Memory B cell (primary cell): ENCODE measurements around the gene RNPEP.
"Not testable (repeated sequence)": the region's sequence is repeated elsewhere in the genome, so short reads cannot be mapped to it uniquely, and the experiment has no call there.

Source experiments
- ATAC-seq: fragments of 150-1000 bp; cut with Tn5 transposase; 2 replicates; pipeline ENCODE4 v1.10.0; 2021; ENCODE audit warnings: low read depth, mild to moderate bottlenecking, moderate library complexity
- DNase-seq, 2 donors: peaks; one replicate each; pipeline ENCODE4 v3.0.0; 2022; ENCODE audit warnings: low spot score in 2 of 2
- H3K27ac Mint-ChIP-seq: one replicate; pipeline ENCODE4 v1.8.0; 2022; ENCODE audit warnings: mild to moderate bottlenecking, moderate library complexity, mixed read lengths
- H3K27me3 Mint-ChIP-seq: one replicate; pipeline ENCODE4 v1.8.0; 2022; ENCODE audit warnings: mixed read lengths
- H3K36me3 Mint-ChIP-seq: one replicate; pipeline ENCODE4 v1.8.0; 2022; ENCODE audit warnings: mild to moderate bottlenecking, mixed read lengths
- H3K4me1 Mint-ChIP-seq: one replicate; pipeline ENCODE4 v1.8.0; 2022; ENCODE audit warnings: mixed read lengths
- H3K4me3 Mint-ChIP-seq: one replicate; pipeline ENCODE4 v1.8.0; 2022; ENCODE audit warnings: mild to moderate bottlenecking, moderate library complexity, mixed read lengths
- H3K9me3 Mint-ChIP-seq: one replicate; pipeline ENCODE4 v1.8.0; 2022; ENCODE audit warnings: mixed read lengths

The RNPEP gene

GRCh38 chr1:201982623-201983379, at the start of gene RNPEP:
Gene RNPEP (plus strand): TSS chr1:201982648. CDS start chr1:201982667, 19 bp downstream.
- Mint-ChIP-seq H3K27me3 (peaks cover 3% of the 10 kb centered on the region), H3K27ac (peak within 1 kb of the TSS; percentile 89), H3K36me3 (peaks cover 2% of the 10 kb centered on the region), H3K4me3 (peak within 1 kb of the TSS; percentile 96), H3K4me1 (peaks cover 19% of the 10 kb centered on the region), H3K9me3 (no peaks in the 10 kb centered on the region)
- peak; percentile 32 to 62 for DNase-seq
- ATAC-seq: peak; percentile 72

DNA sequence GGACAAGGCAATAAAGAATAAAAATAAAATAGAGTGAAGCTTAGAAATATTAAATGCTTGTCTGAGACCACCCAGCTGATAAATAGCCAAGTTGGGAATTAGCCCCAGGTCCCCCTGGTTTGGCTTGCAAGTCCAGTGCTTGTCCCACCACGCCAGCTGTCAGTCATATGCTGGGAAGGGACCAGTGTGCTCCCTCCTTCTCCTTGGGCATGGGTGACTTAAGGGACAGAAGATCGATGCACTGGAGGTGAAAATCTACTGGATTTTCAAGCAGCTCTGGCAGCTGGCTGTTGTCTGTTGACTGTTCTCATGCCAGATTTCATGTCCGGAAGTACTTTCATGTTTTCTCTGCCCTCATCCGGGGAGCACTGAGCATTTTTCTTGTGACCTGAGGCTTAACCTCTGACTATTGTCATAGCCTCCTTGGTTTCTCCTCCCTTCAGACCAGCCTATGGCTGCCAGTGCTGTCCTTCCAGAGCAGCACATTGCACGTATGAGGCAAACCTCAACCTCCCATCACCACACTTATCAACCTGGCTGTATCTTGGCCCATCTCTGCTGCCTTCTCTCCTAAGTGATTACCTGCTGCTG, 48.5 kb upstream of the RNPEP start:
- H3K4me1 Mint-ChIP-seq: no peaks in the 10 kb centered on the region
- no peak overlapping the region for H3K27ac Mint-ChIP-seq
- no peaks in the 10 kb centered on the region for H3K9me3 Mint-ChIP-seq
- ATAC-seq (no peak), DNase-seq (no peak)
- H3K4me3 Mint-ChIP-seq: no peak overlapping the region
- H3K36me3 Mint-ChIP-seq: no peaks in the 10 kb centered on the region
- peaks cover 5% of the 10 kb centered on the region for H3K27me3 Mint-ChIP-seq

- no peaks in the 10 kb centered on the region for H3K36me3 Mint-ChIP-seq
- H3K4me1 Mint-ChIP-seq: no peaks in the 10 kb centered on the region
- H3K27ac Mint-ChIP-seq: no peak overlapping the region
- H3K27me3 Mint-ChIP-seq: peaks cover 8% of the 10 kb centered on the region
- ATAC-seq (no peak), DNase-seq (no peak)
- H3K9me3 Mint-ChIP-seq: no peaks in the 10 kb centered on the region
- no peak overlapping the region for H3K4me3 Mint-ChIP-seq
Measured at GRCh38 chr1:201937624-201938213, 44.7 kb upstream of the RNPEP start.

DNA sequence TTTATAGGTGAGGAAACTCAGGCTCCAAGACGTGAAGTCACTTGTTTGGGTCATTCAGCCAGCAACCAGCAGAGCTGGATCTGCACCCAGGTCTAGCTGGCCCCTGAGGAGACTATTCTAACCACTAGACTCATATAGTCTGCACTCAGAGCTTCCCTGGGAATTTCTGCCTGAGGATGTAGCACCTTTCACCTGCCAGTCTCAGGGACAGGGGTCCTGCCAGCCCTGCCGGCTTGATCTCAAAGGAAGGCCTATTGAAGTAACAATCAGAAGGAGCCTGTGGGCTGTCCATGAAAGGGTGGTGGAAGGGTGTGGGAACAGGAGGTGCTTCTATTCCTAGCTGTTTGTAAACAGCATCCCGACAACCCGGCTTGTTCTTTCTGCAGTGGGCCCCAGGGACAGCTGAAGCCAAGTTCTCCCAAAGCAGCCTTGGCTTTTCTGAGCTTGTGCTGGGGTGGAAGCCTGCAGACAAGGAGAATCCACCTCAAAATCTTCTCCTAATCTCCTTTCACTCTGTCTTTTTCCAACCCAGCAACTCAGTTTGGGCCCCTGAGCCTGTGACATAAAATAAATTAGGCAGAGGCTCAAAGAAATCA, 43.9 kb upstream of the RNPEP start:
- Mint-ChIP-seq H3K4me1 (no peaks in the 10 kb centered on the region), H3K9me3 (no peaks in the 10 kb centered on the region), H3K4me3 (no peak overlapping the region), H3K27me3 (peaks cover 9% of the 10 kb centered on the region), H3K36me3 (no peaks in the 10 kb centered on the region), H3K27ac (no peak overlapping the region)
- DNase-seq (no peak), ATAC-seq (no peak)

DNA sequence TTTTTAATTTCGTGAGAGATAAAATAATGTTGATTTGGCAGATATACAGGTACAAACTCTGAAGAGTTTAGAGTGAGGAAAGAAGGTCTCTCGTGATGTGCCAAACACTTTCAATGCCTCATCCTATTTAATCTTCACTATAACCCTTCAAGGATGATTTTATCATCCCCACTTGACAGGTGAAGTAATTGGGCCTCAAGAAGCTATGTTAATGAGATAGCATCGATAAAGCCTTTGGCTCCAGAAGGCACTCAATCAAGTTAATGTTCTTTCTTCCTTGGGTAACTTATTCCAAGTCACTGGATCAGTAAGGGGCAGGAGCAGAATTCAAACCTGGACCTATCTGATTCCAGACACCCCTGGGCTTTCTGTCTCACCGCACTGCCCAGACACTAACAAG, 43.3 kb upstream of the RNPEP start:
- Mint-ChIP-seq H3K4me3 (no peak overlapping the region), H3K36me3 (no peaks in the 10 kb centered on the region), H3K4me1 (no peaks in the 10 kb centered on the region), H3K27me3 (peaks cover 13% of the 10 kb centered on the region), H3K27ac (no peak overlapping the region), H3K9me3 (no peaks in the 10 kb centered on the region)
- ATAC-seq (no peak), DNase-seq (no peak)

GRCh38 chr1:201939574-201939973, 42.9 kb upstream of the RNPEP start:
- no peaks in the 10 kb centered on the region for H3K4me1 Mint-ChIP-seq

GRCh38 chr1:201940316-201940715, 42.1 kb upstream of the RNPEP start:
- not testable (repeated sequence) for H3K27ac Mint-ChIP-seq

More at GRCh38 chr1:201939574-201939973, 42.9 kb upstream of the RNPEP start:
- Mint-ChIP-seq H3K9me3 (no peaks in the 10 kb centered on the region), H3K4me3 (no peak overlapping the region), H3K27ac (no peak overlapping the region), H3K36me3 (no peaks in the 10 kb centered on the region), H3K27me3 (peaks cover 13% of the 10 kb centered on the region)
- no peak for ATAC-seq
- no peak for DNase-seq

GRCh38 chr1:201941420-201942128, 40.9 kb upstream of the RNPEP start:
- Mint-ChIP-seq H3K27me3 (peaks cover 17% of the 10 kb centered on the region), H3K4me1 (peaks cover 5% of the 10 kb centered on the region), H3K4me3 (no peak overlapping the region), H3K9me3 (no peaks in the 10 kb centered on the region), H3K36me3 (no peaks in the 10 kb centered on the region), H3K27ac (no peak overlapping the region)
- DNase-seq (no peak), ATAC-seq (no peak)

More at GRCh38 chr1:201940316-201940715, 42.1 kb upstream of the RNPEP start:
- DNase-seq, H3K4me3 Mint-ChIP-seq, H3K9me3 Mint-ChIP-seq, H3K4me1 Mint-ChIP-seq, ATAC-seq, H3K36me3 Mint-ChIP-seq: not testable (repeated sequence)
- peaks cover 13% of the 10 kb centered on the region for H3K27me3 Mint-ChIP-seq

DNA sequence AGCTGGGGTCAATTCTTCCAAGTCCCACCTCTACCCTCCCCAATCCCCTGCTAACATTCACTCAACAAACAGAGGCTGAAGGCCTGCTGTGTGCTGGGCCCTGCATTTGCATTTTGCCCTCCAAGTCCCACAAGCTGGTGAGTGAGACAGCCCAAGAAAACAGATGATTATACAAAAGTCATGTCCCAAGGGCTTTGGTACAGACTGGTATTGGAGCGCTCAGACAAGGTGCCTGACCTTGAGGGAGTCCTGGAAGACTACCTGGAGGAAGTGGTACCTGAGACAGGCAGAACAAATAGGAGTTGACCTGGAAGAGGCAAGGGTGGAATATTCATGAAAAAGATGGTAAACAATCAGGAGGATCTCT, 40.3 kb upstream of the RNPEP start:
- peaks cover 20% of the 10 kb centered on the region for H3K27me3 Mint-ChIP-seq
- no peaks in the 10 kb centered on the region for H3K36me3 Mint-ChIP-seq
- H3K4me3 Mint-ChIP-seq: no peak overlapping the region
- ATAC-seq (no peak), DNase-seq (no peak)
- H3K9me3 Mint-ChIP-seq: no peaks in the 10 kb centered on the region
- H3K4me1 Mint-ChIP-seq: peaks cover 9% of the 10 kb centered on the region
- H3K27ac Mint-ChIP-seq: no peak overlapping the region

DNA sequence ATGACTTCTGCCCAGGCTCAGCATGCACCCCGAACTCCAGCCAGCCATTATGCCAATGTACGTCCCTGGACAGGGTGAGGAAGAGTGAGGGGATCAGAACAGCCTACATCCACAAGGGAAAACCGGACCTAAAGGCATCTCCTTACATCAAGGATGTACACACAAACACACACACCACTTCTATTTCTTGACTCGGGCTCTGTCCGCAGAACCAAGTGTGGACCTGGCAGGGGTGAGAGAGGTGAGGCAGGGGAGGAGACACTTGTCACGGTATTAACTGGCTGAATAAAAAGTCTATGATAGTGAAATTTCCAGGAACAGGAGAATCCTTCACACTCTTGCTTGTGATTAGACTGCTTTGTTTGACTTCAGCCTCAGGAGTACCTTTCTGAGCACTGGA, 38.4 kb upstream of the RNPEP start:
- peaks cover 9% of the 10 kb centered on the region for H3K4me1 Mint-ChIP-seq
- H3K9me3 Mint-ChIP-seq: no peaks in the 10 kb centered on the region
- no peaks in the 10 kb centered on the region for H3K36me3 Mint-ChIP-seq
- H3K4me3 Mint-ChIP-seq: no peak overlapping the region
- peaks cover 24% of the 10 kb centered on the region for H3K27me3 Mint-ChIP-seq
- ATAC-seq (no peak), DNase-seq (no peak)
- H3K27ac Mint-ChIP-seq: no peak overlapping the region

DNA sequence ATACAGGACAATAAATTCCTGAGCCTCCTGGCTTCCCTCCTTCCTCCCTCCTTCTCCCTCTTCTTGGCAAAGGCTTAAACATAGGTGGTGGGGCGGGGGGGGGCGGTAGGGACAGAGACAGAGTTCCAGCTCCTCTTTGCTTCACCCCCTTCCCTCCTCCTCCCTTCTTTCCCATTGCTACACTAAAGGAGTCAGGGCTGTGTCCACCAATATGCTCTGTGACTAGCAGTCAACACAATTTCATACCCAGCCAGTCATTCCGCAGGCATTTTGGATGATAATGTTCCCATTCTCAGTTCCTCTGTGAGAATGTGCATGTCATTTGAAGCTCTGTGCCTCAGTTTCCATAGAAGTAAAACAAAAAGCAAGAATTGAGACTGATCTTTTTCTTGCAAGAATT, 37.8 kb upstream of the RNPEP start:
- no peak overlapping the region for H3K27ac Mint-ChIP-seq
- H3K4me1 Mint-ChIP-seq: peaks cover 9% of the 10 kb centered on the region

GRCh38 chr1:201945157-201945556, 37.3 kb upstream of the RNPEP start:
- H3K27ac Mint-ChIP-seq: no peak overlapping the region
- peaks cover 9% of the 10 kb centered on the region for H3K4me1 Mint-ChIP-seq
- H3K27me3 Mint-ChIP-seq: peaks cover 22% of the 10 kb centered on the region
- H3K4me3 Mint-ChIP-seq: no peak overlapping the region
- no peaks in the 10 kb centered on the region for H3K36me3 Mint-ChIP-seq
- no peaks in the 10 kb centered on the region for H3K9me3 Mint-ChIP-seq
- ATAC-seq: no peak
- DNase-seq: no peak

More for the DNA sequence above, 37.8 kb upstream of the RNPEP start:
- Mint-ChIP-seq H3K4me3 (no peak overlapping the region), H3K9me3 (no peaks in the 10 kb centered on the region), H3K36me3 (no peaks in the 10 kb centered on the region), H3K27me3 (peaks cover 23% of the 10 kb centered on the region)
- ATAC-seq (no peak), DNase-seq (no peak)

- H3K27ac Mint-ChIP-seq: no peak overlapping the region
- peak overlapping the region; percentile 21 for H3K4me3 Mint-ChIP-seq
- no peaks in the 10 kb centered on the region for H3K36me3 Mint-ChIP-seq
- H3K4me1 Mint-ChIP-seq: peaks cover 9% of the 10 kb centered on the region
- ATAC-seq (no peak), DNase-seq (no peak)
- H3K27me3 Mint-ChIP-seq: peaks cover 22% of the 10 kb centered on the region
- no peaks in the 10 kb centered on the region for H3K9me3 Mint-ChIP-seq
Measured at GRCh38 chr1:201945863-201946223, 36.6 kb upstream of the RNPEP start.
